H9 (cell line): ENCODE measurements around the gene CCDC92. TPM values are rescaled to one million over a fixed set of nuclear protein-coding genes. Genes with fewer than 3 reads are reported as not detected.
A peak's percentile ranks its signal among the peaks of the same experiment; 100 is the strongest.

Experiments
- DNase-seq: peaks from one replicate; pipeline ENCODE4 v3.0.0-alpha.2; 2017
- H2AFZ ChIP-seq: one replicate; pipeline ENCODE4 v1.6.1; 2013; ENCODE audit warnings: mild to moderate bottlenecking, low read length, control low read depth, moderate library complexity
- H2AK5ac ChIP-seq: 2 replicates; pipeline ENCODE4 v1.6.1; 2013; ENCODE audit warnings: low read length, control low read depth, mixed read lengths; ENCODE audit not compliant: insufficient read length
- H2BK120ac ChIP-seq: one replicate; pipeline ENCODE4 v1.6.1; 2013; ENCODE audit warnings: low read depth, mild to moderate bottlenecking, low read length, control low read depth, inconsistent platforms; ENCODE audit not compliant: poor library complexity, severe bottlenecking
- H2BK12ac ChIP-seq: 2 replicates; pipeline ENCODE4 v1.6.1; 2013; ENCODE audit warnings: low read length, control low read depth, mixed read lengths, low read depth; ENCODE audit not compliant: insufficient read length
- H2BK15ac ChIP-seq: 2 replicates; pipeline ENCODE4 v1.6.1; 2013; ENCODE audit warnings: low read depth, low read length, control low read depth
- H2BK20ac ChIP-seq: one replicate; pipeline ENCODE4 v1.6.1; 2013; ENCODE audit warnings: low read depth, mild to moderate bottlenecking, low read length, control low read depth, inconsistent platforms; ENCODE audit not compliant: poor library complexity, severe bottlenecking
- H2BK5ac ChIP-seq: 2 replicates; pipeline ENCODE4 v1.6.1; 2013; ENCODE audit warnings: low read length, control low read depth, mixed read lengths; ENCODE audit not compliant: insufficient read length
- H3K14ac ChIP-seq: 2 replicates; pipeline ENCODE4 v1.6.1; 2013; ENCODE audit warnings: low read length, control low read depth; ENCODE audit not compliant: insufficient read depth
- H3K18ac ChIP-seq: 2 replicates; pipeline ENCODE4 v1.6.1; 2013; ENCODE audit warnings: low read depth, mild to moderate bottlenecking, mixed read lengths, low read length, control low read depth; ENCODE audit not compliant: insufficient read length
- H3K23ac ChIP-seq: 2 replicates; pipeline ENCODE4 v1.6.1; 2013; ENCODE audit warnings: low read length, control low read depth, mixed read lengths, low read depth; ENCODE audit not compliant: insufficient read length
- H3K23me2 ChIP-seq: 2 replicates; pipeline ENCODE4 v1.6.1; 2013; ENCODE audit warnings: low read depth, mild to moderate bottlenecking, mixed read lengths, low read length, control low read depth; ENCODE audit not compliant: insufficient read length, poor library complexity, severe bottlenecking
- H3K27ac ChIP-seq: 2 replicates; pipeline ENCODE4 v1.5.1; 2013; ENCODE audit warnings: low read length, control low read depth, mixed read lengths, low read depth; ENCODE audit not compliant: insufficient read length
- H3K27me3 ChIP-seq: 2 replicates; pipeline ENCODE4 v1.6.1; 2013; ENCODE audit warnings: low read length, control low read depth, inconsistent platforms; ENCODE audit not compliant: insufficient read depth
- H3K4ac ChIP-seq: 2 replicates; pipeline ENCODE4 v1.6.1; 2013; ENCODE audit warnings: low read depth, mild to moderate bottlenecking, control low read depth, inconsistent platforms, low read length, moderate library complexity
- H3K4me1 ChIP-seq: 2 replicates; pipeline ENCODE4 v1.6.1; 2013; ENCODE audit warnings: low read length, control low read depth, inconsistent platforms; ENCODE audit not compliant: insufficient read depth
- H3K4me2 ChIP-seq: 2 replicates; pipeline ENCODE4 v1.6.1; 2013; ENCODE audit warnings: low read length, control low read depth, mixed read lengths; ENCODE audit not compliant: insufficient read length, insufficient read depth
- H3K56ac ChIP-seq: 2 replicates; pipeline ENCODE4 v1.6.1; 2013; ENCODE audit warnings: low read depth, mild to moderate bottlenecking, mixed read lengths, low read length, control low read depth; ENCODE audit not compliant: insufficient read length
- H3K79me1 ChIP-seq: 2 replicates; pipeline ENCODE4 v1.6.1; 2013; ENCODE audit warnings: low read depth, mild to moderate bottlenecking, moderate library complexity, low read length, control low read depth, inconsistent platforms; ENCODE audit not compliant: insufficient read depth, poor library complexity, severe bottlenecking
- H3K79me2 ChIP-seq: 2 replicates; pipeline ENCODE4 v1.6.1; 2013; ENCODE audit warnings: low read length, control low read depth, inconsistent platforms; ENCODE audit not compliant: insufficient read depth
- H3K9ac ChIP-seq: 2 replicates; pipeline ENCODE4 v1.6.1; 2013; ENCODE audit warnings: low read length, control low read depth, mixed read lengths; ENCODE audit not compliant: insufficient read length; ENCODE audit errors: extremely low read depth
- H3K9me3 ChIP-seq: one replicate; pipeline ENCODE4 v1.6.1; 2013; ENCODE audit warnings: low read depth, low read length, inconsistent platforms; ENCODE audit not compliant: control insufficient read depth
- H3T11ph ChIP-seq: one replicate; pipeline ENCODE4 v1.6.1; 2013; ENCODE audit warnings: mild to moderate bottlenecking, low read length, control low read depth, inconsistent platforms
- H4K20me1 ChIP-seq: one replicate; pipeline ENCODE4 v1.6.1; 2013; ENCODE audit not compliant: control insufficient read depth, insufficient read length, insufficient read depth
- H4K5ac ChIP-seq: 2 replicates; pipeline ENCODE4 v1.6.1; 2013; ENCODE audit warnings: low read depth, mild to moderate bottlenecking, mixed read lengths, low read length, control low read depth; ENCODE audit not compliant: insufficient read length
- H4K8ac ChIP-seq: replicated peaks from 2 replicates; pipeline ENCODE4 v1.6.1; 2013; ENCODE audit warnings: low read length, control low read depth, mixed read lengths, low read depth; ENCODE audit not compliant: insufficient read length
- H4K91ac ChIP-seq: 2 replicates; pipeline ENCODE4 v1.6.1; 2013; ENCODE audit warnings: low read depth, mild to moderate bottlenecking, moderate library complexity, mixed read lengths, low read length, control low read depth; ENCODE audit not compliant: insufficient read length
- H3K27ac Mint-ChIP-seq, 3 experiments: 2 replicates in 2 of 3; 3 replicates in 1 of 3; pipeline ENCODE4 v1.8.0; 2020 to 2021; ENCODE audit warnings: mixed read lengths in 3 of 3, mild to moderate bottlenecking in 1 of 3, moderate library complexity in 1 of 3
- H3K27me3 Mint-ChIP-seq: 2 replicates; pipeline ENCODE4 v1.8.0; 2021; ENCODE audit warnings: low read depth, mild to moderate bottlenecking, moderate library complexity, mixed read lengths
- H3K36me3 Mint-ChIP-seq, 3 experiments: 2 replicates in 2 of 3; 3 replicates in 1 of 3; pipeline ENCODE4 v1.8.0; 2020 to 2021; ENCODE audit warnings: low read depth in 3 of 3, mixed read lengths in 3 of 3; ENCODE audit not compliant: insufficient read depth in 1 of 3
- H3K4me1 Mint-ChIP-seq, 2 experiments: 2 replicates each; pipeline ENCODE4 v1.8.0; 2020; ENCODE audit warnings: mixed read lengths in 2 of 2
- H3K4me3 Mint-ChIP-seq, 2 experiments: 2 replicates in 1 of 2; 3 replicates in 1 of 2; pipeline ENCODE4 v1.8.0; 2020 to 2021; ENCODE audit warnings: mild to moderate bottlenecking in 2 of 2, mixed read lengths in 2 of 2, moderate library complexity in 1 of 2
- H3K9me3 Mint-ChIP-seq, 2 experiments: 2 replicates in 1 of 2; 3 replicates in 1 of 2; pipeline ENCODE4 v1.8.0; 2020; ENCODE audit warnings: mild to moderate bottlenecking in 2 of 2, mixed read lengths in 2 of 2, moderate library complexity in 1 of 2
- WGBS: extraction: QIAGEN DNeasy Blood & Tissue Kit; methylation state at CpG from one replicate; pipeline ENCODE4 v1.1.7; 2013; ENCODE audit warnings: missing lambda C conversion rate, low lambda C conversion rate, mixed read lengths; ENCODE audit not compliant: insufficient read length; ENCODE audit errors: extremely low coverage; 5-methylcytosine and 5-hydroxymethylcytosine counted together
- total RNA-seq: library from RNA; stranded (reverse); gene quantifications from 2 replicates; pipeline ENCODE4 v1.2.1, GENCODE V29; 2021
- TF ChIP-seq, protein P1 (sequence below): fragments of 200-600 bp; sonication (generic); conservative IDR thresholded peaks from 3 replicates; pipeline ENCODE4 v1.8.0; 2021; ENCODE audit warnings: antibody characterized with exemption, mild to moderate bottlenecking

The CCDC92 gene
- total RNA-seq, 1 experiment from 2014 or later: 1.3 TPM

DNA sequence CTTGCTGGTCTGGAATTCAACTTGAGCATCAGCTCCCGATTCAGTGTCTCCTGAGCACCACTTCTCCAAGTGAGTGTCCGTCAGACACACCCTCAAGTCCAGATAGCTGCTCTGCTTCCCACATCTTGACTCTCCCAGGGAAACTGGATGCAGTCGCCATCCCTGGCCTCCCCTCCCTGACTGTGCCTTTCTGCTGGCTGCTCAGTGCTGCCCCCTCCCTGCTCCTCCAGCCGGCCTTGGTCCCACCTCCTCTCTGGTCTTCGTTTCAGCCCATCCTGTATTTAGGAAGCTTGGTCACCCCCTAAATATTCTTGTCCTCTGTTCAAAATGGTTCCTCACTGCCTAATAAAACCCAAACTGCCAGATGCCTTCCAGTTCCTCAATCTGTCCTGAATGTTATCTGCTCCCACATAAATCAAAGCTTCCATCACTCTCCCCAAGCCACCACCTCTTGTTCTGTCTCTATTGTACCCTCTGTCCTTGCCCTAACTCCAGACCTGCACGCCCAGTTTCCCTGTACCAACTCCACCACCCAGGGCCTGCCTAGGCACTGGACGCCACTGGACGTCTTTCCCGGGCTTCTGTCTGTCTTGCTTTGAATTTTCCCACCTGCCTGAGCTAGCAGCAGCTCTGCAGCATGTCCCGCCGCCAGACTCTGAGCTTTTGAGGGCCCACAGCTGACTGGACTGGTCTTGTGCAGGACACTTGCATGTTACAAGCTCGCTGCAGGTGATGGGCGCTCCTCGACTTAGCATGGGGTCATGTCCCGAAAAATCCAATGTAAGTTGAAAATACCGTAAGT lies 33.8 kb downstream of the CCDC92 start:
- H3K4me1 Mint-ChIP-seq: peaks cover 0 to 4% of the 10 kb centered on the region in 2 experiments; a peak in 2 of 4 replicates
- H3K27me3 Mint-ChIP-seq: peaks cover 86% of the 10 kb centered on the region
- Histone ChIP-seq H3K79me1 (no peaks in the 10 kb centered on the region), H4K91ac (no peak overlapping the region), H2AK5ac (no peak overlapping the region), H3K4me1 (no peaks in the 10 kb centered on the region), H4K8ac (no peak overlapping the region), H2BK120ac (no peak overlapping the region), H3T11ph (no peak overlapping the region), H3K18ac (no peak overlapping the region), H3K27ac (no peak overlapping the region), H3K9me3 (no peaks in the 10 kb centered on the region), H3K9ac (no peak overlapping the region), H2BK20ac (no peak overlapping the region), H2BK12ac (no peak overlapping the region), H3K23ac (no peak overlapping the region), H3K4me2 (no peak overlapping the region), H3K27me3 (no peaks in the 10 kb centered on the region), H2AFZ (no peak overlapping the region), H3K4ac (no peak overlapping the region), H3K56ac (no peak overlapping the region), H2BK5ac (no peak overlapping the region), H3K23me2 (no peaks in the 10 kb centered on the region), H4K5ac (no peak overlapping the region), H3K14ac (no peak overlapping the region), H3K79me2 (no peaks in the 10 kb centered on the region), H2BK15ac (no peak overlapping the region), H4K20me1 (no peaks in the 10 kb centered on the region)
- TF ChIP-seq, protein P1, sequence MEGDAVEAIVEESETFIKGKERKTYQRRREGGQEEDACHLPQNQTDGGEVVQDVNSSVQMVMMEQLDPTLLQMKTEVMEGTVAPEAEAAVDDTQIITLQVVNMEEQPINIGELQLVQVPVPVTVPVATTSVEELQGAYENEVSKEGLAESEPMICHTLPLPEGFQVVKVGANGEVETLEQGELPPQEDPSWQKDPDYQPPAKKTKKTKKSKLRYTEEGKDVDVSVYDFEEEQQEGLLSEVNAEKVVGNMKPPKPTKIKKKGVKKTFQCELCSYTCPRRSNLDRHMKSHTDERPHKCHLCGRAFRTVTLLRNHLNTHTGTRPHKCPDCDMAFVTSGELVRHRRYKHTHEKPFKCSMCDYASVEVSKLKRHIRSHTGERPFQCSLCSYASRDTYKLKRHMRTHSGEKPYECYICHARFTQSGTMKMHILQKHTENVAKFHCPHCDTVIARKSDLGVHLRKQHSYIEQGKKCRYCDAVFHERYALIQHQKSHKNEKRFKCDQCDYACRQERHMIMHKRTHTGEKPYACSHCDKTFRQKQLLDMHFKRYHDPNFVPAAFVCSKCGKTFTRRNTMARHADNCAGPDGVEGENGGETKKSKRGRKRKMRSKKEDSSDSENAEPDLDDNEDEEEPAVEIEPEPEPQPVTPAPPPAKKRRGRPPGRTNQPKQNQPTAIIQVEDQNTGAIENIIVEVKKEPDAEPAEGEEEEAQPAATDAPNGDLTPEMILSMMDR: peak; percentile 77
- no CpG with 5 or more reads among the region's 16 CpGs for WGBS
- peaks cover 0 to 4% (median 0%) of the 10 kb centered on the region in 3 experiments; a peak in 1 of 7 replicates for H3K36me3 Mint-ChIP-seq
- no peak overlapping the region for H3K4me3 Mint-ChIP-seq
- H3K9me3 Mint-ChIP-seq: peaks cover 4 to 5% of the 10 kb centered on the region in 2 experiments; a peak in 4 of 5 replicates
- DNase-seq: peak; percentile 76
- no peak overlapping the region for H3K27ac Mint-ChIP-seq
